GDM1 (cell line): Measurements from ENCODE around the gene SNF8.

Experiments
- DNase-seq: peaks from one replicate; lab custom pipeline; 2025; lab: John Stamatoyannopoulos, UW

SNF8 gene

DNA sequence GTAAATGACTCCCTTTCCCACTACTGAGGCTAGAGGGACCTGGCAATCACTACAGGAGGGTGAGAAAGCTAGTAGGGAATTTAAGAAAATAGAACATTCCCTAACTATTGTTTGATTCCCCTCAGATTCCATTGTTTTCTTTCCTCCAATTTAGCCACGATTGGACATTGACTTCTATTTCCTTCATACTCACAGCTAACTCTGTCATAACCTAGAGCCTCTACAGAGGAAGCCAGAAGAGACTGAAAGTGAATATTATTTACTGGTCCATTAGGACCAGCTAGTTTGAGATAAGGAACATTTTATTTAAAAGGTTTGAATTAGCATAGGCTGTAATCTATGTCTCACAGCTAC, 14.9 kb downstream of the SNF8 start:
- no peak for DNase-seq

DNA sequence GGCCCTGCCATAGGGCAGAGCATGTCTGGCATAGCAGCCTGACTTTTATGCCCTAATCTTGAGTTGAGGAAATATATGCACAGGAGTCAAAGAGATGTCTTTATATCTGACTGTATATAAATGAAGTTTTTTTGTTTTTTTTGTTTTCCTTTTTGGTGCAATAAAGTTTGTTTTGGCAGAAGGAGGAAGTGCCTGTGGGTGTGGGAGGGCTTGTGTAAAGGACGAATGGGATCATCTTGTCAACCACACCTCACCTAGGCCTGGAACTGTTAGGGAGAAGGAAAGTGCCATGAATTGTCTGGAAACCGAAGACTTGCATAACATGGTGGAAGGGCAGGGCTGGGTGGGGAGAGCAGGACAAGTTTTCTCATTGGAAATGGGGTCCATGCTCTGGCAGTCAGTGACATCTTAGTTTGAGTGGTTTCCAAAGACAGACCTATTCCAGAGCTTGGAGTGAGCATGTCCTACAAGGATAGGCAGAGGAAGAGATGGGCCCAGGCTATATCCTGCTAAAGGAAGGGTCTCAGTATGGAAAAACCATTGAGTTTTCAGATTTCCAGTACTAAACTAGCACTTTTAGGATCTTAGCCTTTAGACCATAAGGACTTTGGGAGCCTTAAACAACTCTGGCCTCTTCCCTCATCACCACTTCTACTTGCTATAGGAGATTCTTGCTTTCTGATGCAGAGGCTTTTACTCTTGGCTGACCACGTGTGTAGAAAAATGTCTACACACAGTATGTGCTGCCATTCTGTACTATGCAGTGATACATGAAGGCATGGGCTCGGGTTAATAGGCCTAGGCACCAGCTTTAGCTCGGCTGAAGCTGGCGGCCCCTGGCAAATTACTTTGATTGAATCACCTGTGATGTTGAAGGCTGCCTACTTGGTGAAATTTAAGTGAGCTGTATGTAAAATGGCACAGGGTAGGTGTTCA, 15.5 kb downstream of the SNF8 start:
- DNase-seq: no peak

- DNase-seq: no peak
These were observed 16.5 kb downstream of the SNF8 start for GRCh38 chr17:48927978-48928745.

DNA sequence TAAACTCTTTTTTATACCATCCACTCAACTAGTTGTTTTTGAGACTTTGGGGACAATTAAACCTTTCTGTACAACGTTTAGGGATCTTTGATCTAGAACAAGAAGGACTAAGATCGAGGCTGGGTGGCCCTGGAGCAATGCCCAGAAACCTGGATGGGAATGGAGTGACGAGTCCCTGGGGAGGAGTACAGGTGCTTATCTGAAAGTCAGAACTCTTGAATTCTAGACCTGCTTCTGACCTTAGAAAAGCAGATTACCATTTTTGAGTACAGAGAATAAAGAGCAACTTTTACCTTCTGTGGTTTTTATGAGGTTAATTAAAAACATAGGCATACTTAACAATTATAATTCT, 18.7 kb downstream of the SNF8 start:
- DNase-seq: no peak

DNA sequence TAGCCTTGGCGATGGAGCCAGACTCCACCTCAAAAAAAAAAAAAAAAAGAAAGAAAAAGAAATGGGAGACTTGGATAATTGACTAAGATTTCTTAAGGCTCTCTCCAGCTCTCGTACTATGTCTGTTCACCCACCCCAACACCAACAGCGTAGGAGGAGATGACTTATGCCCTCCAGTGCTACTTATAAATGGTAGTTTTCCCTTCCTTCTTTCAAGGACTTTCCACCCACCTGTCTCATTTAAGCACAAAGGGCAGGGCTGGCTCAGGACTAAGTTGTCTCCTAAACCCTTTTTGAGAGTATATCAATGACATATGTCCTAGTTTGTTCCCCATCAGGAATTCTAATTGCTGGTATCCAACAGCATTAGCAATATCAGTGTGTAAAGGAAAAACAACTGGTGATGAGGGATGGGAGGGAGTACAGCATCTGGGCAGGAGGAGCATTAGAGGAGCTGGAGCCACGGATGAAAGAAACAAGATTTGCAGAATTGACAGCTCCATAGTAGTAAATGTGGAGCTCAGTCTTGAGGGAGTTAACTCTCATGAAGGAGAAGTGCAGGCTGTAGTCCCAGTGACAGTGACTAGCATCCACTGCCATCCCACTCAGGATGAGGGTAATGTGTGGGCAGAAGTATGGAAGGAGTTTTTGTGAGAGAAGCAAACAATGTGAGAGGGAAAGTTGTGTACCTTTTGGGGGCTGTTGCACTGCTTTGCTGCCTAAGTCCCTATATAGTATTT, 19.2 kb downstream of the SNF8 start:
- DNase-seq: no peak

- DNase-seq: no peak
These were observed 29.0 kb downstream of the SNF8 start for GRCh38 chr17:48915459-48916282.

DNA sequence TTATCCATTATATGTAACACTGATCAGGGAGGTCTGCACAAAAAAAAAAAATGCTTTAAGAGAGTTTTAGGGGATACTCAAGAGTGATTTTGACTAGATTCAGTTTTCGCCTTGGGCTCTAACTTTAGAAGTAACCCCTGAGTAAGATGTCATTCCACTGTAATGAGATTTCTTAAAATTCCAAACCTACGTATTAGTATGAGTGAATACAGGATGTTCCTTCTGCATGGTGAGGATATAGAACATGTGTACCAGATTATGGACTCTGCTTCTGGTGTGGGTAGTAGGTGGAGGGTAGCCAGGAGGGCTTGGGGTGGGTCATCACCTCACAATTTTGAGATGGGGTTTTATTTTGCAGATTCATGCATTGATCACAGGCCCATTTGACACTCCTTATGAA, 32.2 kb downstream of the SNF8 start:
- no peak for DNase-seq

GRCh38 chr17:48910370-48910769, 34.3 kb downstream of the SNF8 start:
- DNase-seq: no peak

DNA sequence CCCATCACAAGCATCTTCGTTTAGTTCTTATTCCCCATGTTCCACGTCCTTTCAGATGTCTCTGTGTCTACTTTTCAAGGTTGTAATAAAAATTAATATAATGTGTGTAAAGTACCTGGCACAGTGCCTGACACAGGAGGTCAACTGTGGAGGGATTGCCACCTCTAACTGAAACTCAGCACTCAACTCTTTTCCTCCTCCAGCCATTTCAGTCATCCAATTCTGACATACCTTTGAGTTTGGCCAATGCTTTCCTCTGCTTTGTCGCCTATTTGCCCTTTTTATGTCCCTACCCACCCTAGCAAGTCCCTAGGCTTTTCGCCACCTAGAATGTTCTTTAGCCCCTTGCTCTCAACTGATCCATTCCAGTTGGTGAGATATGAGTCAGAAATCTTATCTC, 34.9 kb downstream of the SNF8 start:
- DNase-seq: no peak

- peak; percentile 89 for DNase-seq
These were observed 35.7 kb downstream of the SNF8 start for GRCh38 chr17:48908853-48909394.

DNA sequence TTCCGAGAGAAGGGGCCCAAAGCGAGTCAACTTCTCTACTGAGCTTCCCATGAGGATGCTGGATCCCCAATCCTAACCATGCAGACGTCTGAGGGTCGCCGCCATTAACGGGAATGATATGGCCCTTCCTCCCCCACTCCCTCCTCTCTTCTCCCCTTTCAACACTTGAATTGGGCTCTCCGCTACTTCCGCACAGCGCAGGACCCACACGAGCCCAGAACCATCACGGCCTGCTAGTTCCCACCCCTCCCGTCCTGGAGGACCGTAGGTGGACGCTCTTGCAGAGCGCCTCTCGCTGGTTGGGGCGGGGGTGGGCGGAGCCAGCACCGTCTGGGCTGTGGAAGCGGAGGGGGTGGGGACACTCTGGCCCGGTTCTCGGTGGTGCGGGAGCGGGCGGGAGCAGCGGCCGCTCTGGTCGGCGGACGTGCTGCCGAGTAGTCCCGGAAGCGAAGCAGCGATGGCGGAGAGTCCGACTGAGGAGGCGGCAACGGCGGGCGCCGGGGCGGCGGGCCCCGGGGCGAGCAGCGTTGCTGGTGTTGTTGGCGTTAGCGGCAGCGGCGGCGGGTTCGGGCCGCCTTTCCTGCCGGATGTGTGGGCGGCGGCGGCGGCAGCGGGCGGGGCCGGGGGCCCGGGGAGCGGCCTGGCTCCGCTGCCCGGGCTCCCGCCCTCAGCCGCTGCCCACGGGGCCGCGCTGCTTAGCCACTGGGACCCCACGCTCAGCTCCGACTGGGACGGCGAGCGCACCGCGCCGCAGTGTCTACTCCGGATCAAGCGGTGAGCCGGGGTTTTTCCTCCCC, 36.4 kb downstream of the SNF8 start, which contains the start of gene UBE2Z:
TSS of gene UBE2Z (plus strand) at position 361 of the 797 bp plus-strand sequence. CDS start at position 458, 97 bp downstream.
- peak; percentile 93 for DNase-seq

DNA sequence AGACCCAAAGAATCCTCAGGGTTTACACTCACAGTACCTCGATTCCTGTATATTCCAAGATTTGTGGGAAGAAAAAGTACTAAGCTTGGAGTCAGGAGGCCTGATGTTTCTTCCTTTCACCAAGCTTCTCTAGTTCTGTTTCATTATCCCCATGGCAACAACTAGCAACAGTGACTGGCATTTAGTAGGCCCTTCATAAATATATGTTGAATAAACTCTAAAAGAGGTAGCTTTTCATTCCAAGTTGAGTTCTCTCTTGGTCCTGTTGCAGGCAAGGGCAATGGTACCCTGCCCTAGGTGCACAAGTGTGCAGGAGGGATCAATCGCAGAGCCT, 37.0 kb downstream of the SNF8 start:
- no peak for DNase-seq

GRCh38 chr17:48905987-48906515, 38.6 kb downstream of the SNF8 start:
- no peak for DNase-seq

GRCh38 chr17:48904428-48904827, 40.2 kb downstream of the SNF8 start:
- DNase-seq: no peak

GRCh38 chr17:48903401-48903800, 41.2 kb downstream of the SNF8 start:
- DNase-seq: no peak

DNA sequence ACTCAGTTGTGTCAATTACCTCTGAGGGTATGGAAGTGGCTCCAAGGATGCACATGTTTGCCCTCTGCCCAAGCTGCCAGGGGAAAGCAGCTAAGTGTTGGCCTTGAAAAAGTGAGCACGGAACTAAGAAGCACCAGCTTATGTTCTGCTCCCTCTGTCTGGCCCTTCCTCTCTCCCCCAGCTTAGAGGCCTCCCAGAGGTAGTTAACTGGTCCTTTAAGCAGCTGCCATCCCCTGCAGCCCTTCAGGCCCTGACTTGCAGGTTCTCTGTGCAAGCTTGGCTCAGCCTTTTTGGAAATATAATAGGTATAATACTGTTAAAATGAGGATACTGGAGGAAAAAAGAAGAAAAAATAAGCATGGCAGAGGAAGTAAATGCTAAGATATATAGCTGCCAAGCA, 43.4 kb downstream of the SNF8 start:
- no peak for DNase-seq

DNA sequence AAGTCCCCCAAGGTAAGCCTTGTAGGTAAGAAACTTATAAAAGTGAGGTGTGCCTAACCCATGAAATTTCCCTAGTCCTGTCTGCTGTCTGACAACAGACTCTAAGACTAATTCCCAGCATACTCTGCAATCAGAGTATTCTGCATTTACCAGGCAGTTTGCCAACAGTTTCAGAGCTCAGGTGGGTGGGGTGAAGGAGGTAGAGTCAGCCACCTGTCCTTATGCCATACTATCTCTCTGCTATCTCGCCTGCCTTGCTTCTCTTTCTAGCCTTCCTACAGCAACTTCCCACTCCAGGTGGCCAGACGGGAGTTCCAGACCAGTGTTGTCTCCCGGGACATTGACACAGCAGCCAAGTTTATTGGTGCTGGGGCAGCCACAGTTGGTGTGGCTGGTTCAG, 49.8 kb downstream of the SNF8 start:
- no peak for DNase-seq

DNA sequence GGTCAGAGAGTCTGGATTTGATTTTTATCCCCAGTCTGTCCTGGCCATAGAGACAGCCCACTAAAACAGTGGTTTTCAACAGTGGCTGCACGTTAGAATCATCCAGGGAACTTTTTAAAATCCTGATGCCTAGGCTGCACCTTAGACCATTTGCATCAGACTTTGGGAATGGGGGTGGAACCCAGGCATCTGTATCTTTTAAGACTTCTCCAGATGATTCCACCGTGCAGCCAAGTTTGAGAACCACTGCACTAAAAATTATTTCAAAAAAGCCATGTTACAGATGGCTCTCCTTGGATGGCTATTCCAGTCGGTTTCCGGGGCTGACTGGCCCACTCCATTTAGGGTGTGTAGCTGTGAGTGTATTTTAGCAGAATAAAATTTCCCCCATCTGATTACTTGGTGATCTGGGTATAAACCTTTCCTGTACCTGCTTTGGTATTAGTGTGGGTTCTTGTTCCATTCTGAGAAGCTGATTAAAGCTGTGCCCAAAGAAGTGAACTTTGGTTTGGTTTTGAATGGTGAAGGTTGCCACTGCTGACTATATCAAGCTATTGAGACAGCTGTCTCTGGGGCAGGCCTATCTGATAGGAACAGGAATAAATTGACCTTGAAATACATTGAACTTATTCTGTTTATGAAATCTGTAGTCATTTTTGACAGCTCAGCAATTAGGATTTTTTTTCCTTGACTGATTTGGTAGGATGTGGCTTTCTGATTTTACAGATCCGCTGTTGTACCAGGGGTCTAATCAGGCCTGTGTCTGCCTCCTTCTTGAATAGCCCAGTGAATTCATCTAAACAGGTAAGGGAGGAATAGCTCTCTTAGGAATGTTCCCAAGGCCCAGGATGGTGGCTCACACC, 50.8 kb downstream of the SNF8 start:
- DNase-seq: no peak

- DNase-seq: no peak
These were observed 51.5 kb downstream of the SNF8 start for GRCh38 chr17:48892940-48893645.
